ENCODE results near the gene NDRG4. TPM values are rescaled to one million over a fixed set of nuclear protein-coding genes. Genes with fewer than 3 reads are reported as not detected.
"Not testable (repeated sequence)": the region's sequence is repeated elsewhere in the genome, so short reads cannot be mapped to it uniquely, and the experiment has no call there.

Gene NDRG4
- total and polyA plus RNA-seq, 2 experiments from 2014 or later, result 3.4 to 7.1 TPM

GRCh38 chr16:58488531-58488930, 11.4 kb upstream of the NDRG4 start:
- Histone ChIP-seq H4K20me1 (ENCODE audit: insufficient read depth) (no peaks in the 10 kb centered on the region), H3K27ac (no peak overlapping the region), H3K9ac (no peak overlapping the region), H3K36me3 (ENCODE audit: low read depth) (no peaks in the 10 kb centered on the region), H3K4me2 (ENCODE audit: unreplicated experiment) (no peak overlapping the region), H3K4me3 (no peak overlapping the region), H3K4me1 (ENCODE audit: insufficient read depth) (no peaks in the 10 kb centered on the region), H3K27me3 (replicated peaks; ENCODE audit: insufficient read depth) (no peaks in the 10 kb centered on the region), H3K79me2 (ENCODE audit: insufficient read depth) (no peaks in the 10 kb centered on the region), H2AFZ (no peak overlapping the region), H3F3A (ENCODE audit: insufficient read depth) (no peaks in the 10 kb centered on the region), H3K9me2 (ENCODE audit: insufficient read depth) (no peaks in the 10 kb centered on the region), H3K9me3 (ENCODE audit: low read depth) (no peaks in the 10 kb centered on the region)
- TF ChIP-seq EZH2 (IDR thresholded peaks at IDR 0.05; ENCODE audit: insufficient read depth, poor library complexity, severe bottlenecking), result no peak
- WGBS, 2 experiments (ENCODE audit: low coverage in 1 of 2, low lambda C conversion rate in 2 of 2, missing lambda C conversion rate in 2 of 2), result 63% methylated on average over 3 of the region's 3 CpGs
- DNase-seq, result no peak
- in situ Hi-C loops (cut with MboI), result loop anchor here (25.0 kb wide), 1 partner anchor 476 kb away; the partner anchor contains the start of genes USB1 and ZNF319

GRCh38 chr16:58490065-58490464, 9.9 kb upstream of the NDRG4 start:
- H2AFZ ChIP-seq, result no peak overlapping the region
- H3K4me1 ChIP-seq (ENCODE audit: insufficient read depth), result no peaks in the 10 kb centered on the region
- H3K36me3 ChIP-seq (ENCODE audit: low read depth), result no peaks in the 10 kb centered on the region
- H3K4me3 ChIP-seq, result no peak overlapping the region
- no peaks in the 10 kb centered on the region for H3F3A ChIP-seq (ENCODE audit: insufficient read depth)
- no peaks in the 10 kb centered on the region for H3K79me2 ChIP-seq (ENCODE audit: insufficient read depth)
- DNase-seq, result no peak
- H4K20me1 ChIP-seq (ENCODE audit: insufficient read depth), result no peaks in the 10 kb centered on the region
- TF ChIP-seq EZH2 (IDR thresholded peaks at IDR 0.05; ENCODE audit: insufficient read depth, poor library complexity, severe bottlenecking), result no peak
- no peak for TF ChIP-seq EZH2phosphoT487 (IDR thresholded peaks at IDR 0.05; ENCODE audit: insufficient read depth, low read depth)
- in situ Hi-C loops (cut with MboI), result loop anchor here (5.0 to 25.0 kb wide), 2 partner anchors 143 to 478 kb away; partner anchors contain the start of genes USB1 and ZNF319
- no peaks in the 10 kb centered on the region for H3K9me2 ChIP-seq (ENCODE audit: insufficient read depth)
- no peaks in the 10 kb centered on the region for H3K9me3 ChIP-seq (ENCODE audit: low read depth)
- no peak overlapping the region for H3K9ac ChIP-seq
- WGBS, 2 experiments (ENCODE audit: low coverage in 1 of 2, low lambda C conversion rate in 2 of 2, missing lambda C conversion rate in 2 of 2), result 94 to 100% methylated on average over 4 of the region's 4 CpGs
- H3K27me3 ChIP-seq (replicated peaks; ENCODE audit: insufficient read depth), result no peaks in the 10 kb centered on the region; the same call in 1 of the 2 replicates
- H3K27ac ChIP-seq, result no peak overlapping the region
- no peak overlapping the region for H3K4me2 ChIP-seq (ENCODE audit: unreplicated experiment)

GRCh38 chr16:58490539-58490938, 9.4 kb upstream of the NDRG4 start:
- H3K9me3 ChIP-seq (ENCODE audit: low read depth); H3K4me3 ChIP-seq; H3K79me2 ChIP-seq (ENCODE audit: insufficient read depth); H3K4me2 ChIP-seq (ENCODE audit: unreplicated experiment); H3F3A ChIP-seq (ENCODE audit: insufficient read depth); H3K27ac ChIP-seq; H2AFZ ChIP-seq; H4K20me1 ChIP-seq (ENCODE audit: insufficient read depth); H3K9me2 ChIP-seq (ENCODE audit: insufficient read depth); H3K4me1 ChIP-seq (ENCODE audit: insufficient read depth); H3K9ac ChIP-seq; H3K27me3 ChIP-seq (replicated peaks; ENCODE audit: insufficient read depth); DNase-seq; H3K36me3 ChIP-seq (ENCODE audit: low read depth): not testable (repeated sequence)
- 78 to 83% methylated on average over 8 of the region's 8 CpGs for WGBS, 2 experiments (ENCODE audit: low coverage in 1 of 2, low lambda C conversion rate in 2 of 2, missing lambda C conversion rate in 2 of 2)
- in situ Hi-C loops (cut with MboI), result loop anchor here (5.0 to 25.0 kb wide), 2 partner anchors 143 to 478 kb away; partner anchors contain the start of genes USB1 and ZNF319

GRCh38 chr16:58492066-58492465, 7.9 kb upstream of the NDRG4 start:
- WGBS, 2 experiments (ENCODE audit: low coverage in 1 of 2, low lambda C conversion rate in 2 of 2, missing lambda C conversion rate in 2 of 2), result 59 to 66% methylated on average over 4 of the region's 4 CpGs
- H3K4me3 ChIP-seq, result no peak overlapping the region
- H2AFZ ChIP-seq, result no peak overlapping the region
- H3K4me2 ChIP-seq (ENCODE audit: unreplicated experiment), result no peak overlapping the region
- H3K79me2 ChIP-seq (ENCODE audit: insufficient read depth), result no peaks in the 10 kb centered on the region
- H3K36me3 ChIP-seq (ENCODE audit: low read depth), result no peaks in the 10 kb centered on the region
- no peak for DNase-seq
- H3K9ac ChIP-seq, result no peak overlapping the region
- no peaks in the 10 kb centered on the region for H3K9me2 ChIP-seq (ENCODE audit: insufficient read depth)
- H3K27ac ChIP-seq, result no peak overlapping the region
- no peak for TF ChIP-seq EZH2 (IDR thresholded peaks at IDR 0.05; ENCODE audit: insufficient read depth, poor library complexity, severe bottlenecking)
- no peak for TF ChIP-seq EZH2phosphoT487 (IDR thresholded peaks at IDR 0.05; ENCODE audit: insufficient read depth, low read depth)
- no peaks in the 10 kb centered on the region for H3K4me1 ChIP-seq (ENCODE audit: insufficient read depth)
- no peaks in the 10 kb centered on the region for H3K9me3 ChIP-seq (ENCODE audit: low read depth)
- H3F3A ChIP-seq (ENCODE audit: insufficient read depth), result no peaks in the 10 kb centered on the region
- no peaks in the 10 kb centered on the region for H4K20me1 ChIP-seq (ENCODE audit: insufficient read depth)
- H3K27me3 ChIP-seq (replicated peaks; ENCODE audit: insufficient read depth), result no peaks in the 10 kb centered on the region; the same call in 1 of the 2 replicates
- in situ Hi-C loops (cut with MboI), result loop anchor here (5.0 to 25.0 kb wide), 2 partner anchors 145 to 480 kb away; partner anchors contain the start of genes USB1 and ZNF319

GRCh38 chr16:58492735-58493134, 7.2 kb upstream of the NDRG4 start:
- Histone ChIP-seq H3K27ac (no peak overlapping the region), H4K20me1 (ENCODE audit: insufficient read depth) (no peaks in the 10 kb centered on the region), H3F3A (ENCODE audit: insufficient read depth) (no peaks in the 10 kb centered on the region), H3K9ac (no peak overlapping the region), H3K4me3 (no peak overlapping the region), H3K9me2 (ENCODE audit: insufficient read depth) (no peaks in the 10 kb centered on the region), H3K27me3 (replicated peaks; ENCODE audit: insufficient read depth) (no peaks in the 10 kb centered on the region; the same call in 1 of the 2 replicates), H3K9me3 (ENCODE audit: low read depth) (no peaks in the 10 kb centered on the region), H3K36me3 (ENCODE audit: low read depth) (no peaks in the 10 kb centered on the region), H3K4me2 (ENCODE audit: unreplicated experiment) (no peak overlapping the region), H3K79me2 (ENCODE audit: insufficient read depth) (no peaks in the 10 kb centered on the region), H2AFZ (no peak overlapping the region), H3K4me1 (ENCODE audit: insufficient read depth) (no peaks in the 10 kb centered on the region)
- TF ChIP-seq EZH2phosphoT487 (IDR thresholded peaks at IDR 0.05; ENCODE audit: insufficient read depth, low read depth), result no peak
- no peak for TF ChIP-seq EZH2 (IDR thresholded peaks at IDR 0.05; ENCODE audit: insufficient read depth, poor library complexity, severe bottlenecking)
- in situ Hi-C loops (cut with MboI), result loop anchor here (5.0 to 25.0 kb wide), 2 partner anchors 145 to 480 kb away; partner anchors contain the start of genes USB1 and ZNF319
- 45 to 48% methylated on average over 5 of the region's 5 CpGs for WGBS, 2 experiments (ENCODE audit: low coverage in 1 of 2, low lambda C conversion rate in 2 of 2, missing lambda C conversion rate in 2 of 2)
- DNase-seq, result no peak

All from GM23248 (cell line).